GM18519 (cell line): Measurements from ENCODE around the gene VIM.

Experiments
- ATAC-seq: cut with Tn5 transposase; IDR thresholded peaks from one replicate; pipeline ENCODE4 v1.9.1; 2021; ENCODE audit warnings: mild to moderate bottlenecking, moderate library complexity; ENCODE audit not compliant: unreplicated experiment, low FRiP score

The VIM gene

DNA sequence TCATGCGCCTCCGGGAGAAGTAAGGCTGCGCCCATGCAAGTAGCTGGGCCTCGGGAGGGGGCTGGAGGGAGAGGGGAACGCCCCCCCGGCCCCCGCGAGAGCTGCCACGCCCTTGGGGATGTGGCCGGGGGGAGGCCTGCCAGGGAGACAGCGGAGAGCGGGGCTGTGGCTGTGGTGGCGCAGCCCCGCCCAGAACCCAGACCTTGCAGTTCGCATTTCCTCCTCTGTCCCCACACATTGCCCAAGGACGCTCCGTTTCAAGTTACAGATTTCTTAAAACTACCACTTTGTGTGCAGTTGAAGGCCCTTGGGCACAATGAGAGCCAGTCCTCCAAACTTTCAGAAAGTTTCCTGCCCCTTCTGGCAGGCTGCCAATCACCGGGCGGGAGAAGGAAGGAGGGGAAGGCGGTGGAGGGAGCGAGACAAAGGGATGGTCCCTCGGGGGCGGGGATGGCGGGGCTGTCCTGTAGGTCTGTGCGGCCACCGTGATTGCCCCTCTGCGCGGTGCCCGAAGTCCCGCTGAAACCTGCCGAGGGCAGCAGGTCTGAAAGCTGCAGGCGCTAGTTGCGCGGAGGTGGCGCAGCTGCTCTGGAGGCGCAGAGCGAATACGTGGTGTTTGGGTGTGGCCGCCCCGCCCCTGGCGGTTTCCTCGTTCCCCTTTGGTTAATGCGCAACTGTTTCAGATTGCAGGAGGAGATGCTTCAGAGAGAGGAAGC lies 2.1 kb downstream of the VIM start:
- ATAC-seq: peak; percentile 60

DNA sequence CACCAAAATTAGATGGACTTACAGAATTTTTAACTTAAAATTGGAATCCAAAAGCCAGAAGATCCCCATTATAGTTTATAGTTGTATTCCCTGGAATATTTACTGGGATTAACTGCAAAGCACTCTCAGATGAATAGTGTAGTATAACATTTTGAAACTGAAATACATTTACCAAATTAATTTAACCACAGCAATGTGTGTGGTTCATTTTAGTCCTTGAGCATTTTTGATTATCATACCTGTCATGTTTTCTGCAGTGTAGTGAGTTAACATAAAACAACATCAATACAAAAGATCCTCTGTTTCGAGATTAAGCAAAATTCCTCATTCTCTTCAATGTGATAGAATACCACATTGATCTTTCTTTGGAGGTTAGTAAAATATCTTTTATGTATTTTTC lies 3.7 kb downstream of the VIM start:
- no peak for ATAC-seq

DNA sequence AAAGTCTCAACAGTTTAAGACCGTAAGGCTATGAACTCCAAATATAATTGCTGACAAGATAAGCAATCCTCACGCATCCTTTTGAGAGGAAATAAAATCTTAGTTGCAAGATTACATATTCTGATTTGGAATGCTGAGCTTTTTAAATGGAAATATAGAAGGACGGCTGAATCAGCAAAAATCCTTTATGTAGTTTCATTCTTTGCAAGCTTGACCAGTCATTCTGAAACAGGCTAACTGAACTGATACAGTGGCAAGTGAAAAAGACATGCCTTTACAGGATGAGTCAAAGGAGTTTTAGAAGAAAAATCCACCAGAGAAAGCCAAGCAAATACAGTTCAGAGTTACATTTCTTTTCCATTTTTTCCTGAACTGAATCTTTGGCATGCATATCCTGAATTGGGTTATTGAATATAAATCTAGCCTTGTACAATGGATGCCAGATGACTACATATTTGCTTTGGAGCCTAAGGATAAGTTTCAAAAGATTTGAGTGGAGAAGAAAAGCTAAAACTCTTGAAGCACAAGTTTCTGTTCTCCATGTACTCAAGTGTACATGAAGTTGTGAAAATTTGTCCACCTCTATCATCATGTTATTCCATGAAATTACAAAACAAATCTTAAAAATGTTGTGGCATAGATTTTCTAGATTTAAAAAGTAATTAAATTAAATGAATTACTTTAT lies 4.4 kb downstream of the VIM start:
- ATAC-seq: peak; percentile 25

DNA sequence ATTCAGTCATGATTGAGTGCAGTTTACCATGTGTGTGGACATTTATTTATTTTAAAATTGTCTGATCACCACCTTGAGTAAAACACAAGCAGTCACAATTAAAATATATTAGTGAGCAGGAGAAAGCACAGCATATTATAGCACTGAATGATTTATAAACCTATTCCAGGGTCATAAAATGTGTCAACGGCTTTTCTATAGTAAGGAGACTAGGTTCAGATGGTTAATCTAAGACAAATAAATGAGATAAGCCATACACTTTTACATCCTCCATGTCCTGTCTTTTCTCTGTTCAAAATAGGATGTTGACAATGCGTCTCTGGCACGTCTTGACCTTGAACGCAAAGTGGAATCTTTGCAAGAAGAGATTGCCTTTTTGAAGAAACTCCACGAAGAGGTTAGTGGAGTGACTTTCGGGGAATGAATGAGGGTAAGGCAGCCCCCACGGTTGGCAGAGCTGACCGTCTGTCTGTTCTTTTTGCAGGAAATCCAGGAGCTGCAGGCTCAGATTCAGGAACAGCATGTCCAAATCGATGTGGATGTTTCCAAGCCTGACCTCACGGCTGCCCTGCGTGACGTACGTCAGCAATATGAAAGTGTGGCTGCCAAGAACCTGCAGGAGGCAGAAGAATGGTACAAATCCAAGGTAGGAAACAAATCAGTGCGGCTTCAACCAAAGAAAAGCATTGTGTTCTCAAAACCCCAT lies 5.4 kb downstream of the VIM start:
- no peak for ATAC-seq

DNA sequence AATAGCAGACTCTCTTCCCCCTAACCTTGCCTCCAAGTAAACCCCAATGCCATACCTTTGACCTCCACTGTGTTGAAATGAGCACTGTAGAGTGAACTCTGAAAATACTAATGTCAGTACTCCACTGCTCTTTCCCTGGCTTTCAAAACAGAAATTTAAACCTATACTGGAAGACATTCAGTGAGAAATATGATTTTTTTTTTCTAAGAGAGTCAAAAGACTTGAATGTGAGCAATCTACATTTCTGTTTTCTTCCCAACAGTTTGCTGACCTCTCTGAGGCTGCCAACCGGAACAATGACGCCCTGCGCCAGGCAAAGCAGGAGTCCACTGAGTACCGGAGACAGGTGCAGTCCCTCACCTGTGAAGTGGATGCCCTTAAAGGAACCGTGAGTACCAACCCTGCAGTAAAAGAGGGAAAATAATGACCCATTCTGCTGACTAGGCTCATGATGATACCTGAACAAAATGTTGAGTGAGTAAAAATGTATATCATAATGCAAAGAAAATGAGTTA lies 6.4 kb downstream of the VIM start:
- no peak for ATAC-seq

DNA sequence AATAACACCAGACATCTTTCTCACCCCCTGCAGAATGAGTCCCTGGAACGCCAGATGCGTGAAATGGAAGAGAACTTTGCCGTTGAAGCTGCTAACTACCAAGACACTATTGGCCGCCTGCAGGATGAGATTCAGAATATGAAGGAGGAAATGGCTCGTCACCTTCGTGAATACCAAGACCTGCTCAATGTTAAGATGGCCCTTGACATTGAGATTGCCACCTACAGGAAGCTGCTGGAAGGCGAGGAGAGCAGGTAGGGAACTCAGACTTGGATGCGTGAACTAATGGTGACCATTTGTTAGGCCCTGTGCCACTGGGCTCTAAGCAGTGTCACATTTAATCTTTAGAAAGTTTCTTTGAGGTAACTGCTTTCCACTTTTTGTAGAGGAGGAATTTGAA lies 7.1 kb downstream of the VIM start:
- ATAC-seq: no peak

DNA sequence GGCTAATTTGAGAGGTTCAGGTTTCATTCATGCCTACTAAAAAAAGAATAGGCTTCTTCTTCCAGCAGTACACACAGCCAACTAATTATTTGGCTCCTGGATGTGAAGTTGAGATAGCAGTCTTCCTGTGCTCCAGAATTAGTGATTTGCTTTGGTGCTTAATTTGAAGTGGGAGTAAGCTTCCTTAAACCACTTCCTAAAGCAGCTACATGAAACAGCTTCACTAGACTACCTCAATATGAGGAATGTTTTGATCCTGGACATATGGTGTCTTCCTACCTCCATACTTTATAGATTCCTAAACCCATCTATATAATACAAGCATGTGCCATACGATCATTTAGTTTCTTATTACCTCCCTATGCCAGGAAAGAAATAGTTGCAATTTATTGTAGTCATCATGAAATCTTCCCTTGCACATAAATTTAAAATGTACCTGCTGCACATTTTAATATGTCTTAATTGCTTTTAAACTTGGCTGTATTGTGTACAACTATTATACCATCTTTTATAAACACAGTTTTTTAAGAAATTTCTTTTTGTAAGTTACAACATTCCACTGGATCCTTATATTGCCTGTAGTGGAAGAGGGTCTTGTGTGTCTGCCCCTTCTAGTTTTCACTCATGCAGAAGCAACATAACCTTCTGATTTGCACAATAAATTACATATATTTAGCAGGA lies 8.6 kb downstream of the VIM start:
- ATAC-seq: no peak

DNA sequence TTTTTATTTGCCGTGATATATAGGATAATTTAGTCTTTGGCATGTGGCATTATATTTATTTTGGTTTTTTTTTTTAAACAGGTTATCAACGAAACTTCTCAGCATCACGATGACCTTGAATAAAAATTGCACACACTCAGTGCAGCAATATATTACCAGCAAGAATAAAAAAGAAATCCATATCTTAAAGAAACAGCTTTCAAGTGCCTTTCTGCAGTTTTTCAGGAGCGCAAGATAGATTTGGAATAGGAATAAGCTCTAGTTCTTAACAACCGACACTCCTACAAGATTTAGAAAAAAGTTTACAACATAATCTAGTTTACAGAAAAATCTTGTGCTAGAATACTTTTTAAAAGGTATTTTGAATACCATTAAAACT lies 9.1 kb downstream of the VIM start:
- no peak for ATAC-seq

DNA sequence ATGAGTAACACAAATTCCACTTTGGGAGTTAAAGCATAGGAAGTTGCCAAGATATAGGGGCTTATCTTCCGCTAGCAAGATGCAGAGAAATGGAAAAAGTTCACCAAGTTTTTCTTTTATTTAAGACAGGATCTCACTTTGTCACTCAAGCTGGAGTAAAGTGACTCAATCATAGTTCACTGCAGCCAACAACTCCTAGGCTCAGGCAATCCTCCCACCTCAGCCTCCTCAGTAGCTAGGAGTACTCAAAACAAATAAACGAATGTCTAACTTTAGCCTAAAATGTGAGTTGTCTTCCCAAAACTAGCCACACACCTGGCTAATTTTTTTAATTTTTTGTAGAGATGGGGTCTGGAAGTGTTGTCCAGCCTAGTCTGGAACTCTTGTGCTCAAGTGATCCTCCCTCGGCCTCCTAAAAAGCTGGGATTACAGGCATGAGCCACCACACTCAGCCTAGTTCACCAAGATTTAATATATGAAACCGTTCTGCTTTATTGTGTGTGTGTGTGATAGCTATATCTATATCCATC lies 9.9 kb downstream of the VIM start:
- no peak for ATAC-seq

DNA sequence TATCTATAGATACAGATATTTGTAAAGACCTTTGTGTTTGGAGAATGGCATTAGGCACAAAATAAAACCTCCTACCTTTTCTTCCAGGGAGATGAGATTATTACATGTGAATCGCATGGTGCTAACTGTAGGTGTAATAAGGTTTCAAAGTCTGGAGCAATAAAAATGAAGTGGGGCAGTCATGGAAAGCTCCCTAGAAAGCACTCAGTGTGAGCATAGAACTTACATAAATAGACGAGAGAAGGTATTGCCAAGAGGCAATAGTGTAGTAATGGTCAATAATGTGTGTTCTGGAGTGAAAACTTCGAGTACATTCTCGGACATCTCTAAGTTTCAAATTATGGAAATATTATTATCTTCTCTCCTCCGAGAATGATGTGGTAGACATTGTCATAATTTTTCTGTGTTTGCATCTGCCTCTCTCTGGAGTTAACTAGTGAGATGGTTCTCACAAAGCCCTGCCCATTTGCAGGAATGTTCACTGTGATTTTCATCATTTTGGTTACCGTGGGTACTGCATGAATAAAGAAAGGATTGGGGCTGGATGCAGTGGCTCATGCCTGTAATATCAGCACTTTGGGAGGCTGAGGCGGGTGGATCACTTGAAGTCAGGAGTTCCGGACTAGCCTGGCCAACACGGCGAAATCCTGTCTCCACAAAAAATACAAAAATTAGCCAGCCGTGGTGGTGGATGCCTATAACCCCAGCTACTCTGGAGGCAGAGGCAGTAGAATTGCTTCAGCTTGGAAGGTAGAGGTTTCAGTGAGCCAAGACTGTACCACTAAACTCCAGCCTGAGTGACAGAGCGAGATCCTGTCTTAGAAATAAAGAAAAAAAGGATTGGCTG lies 10.6 kb downstream of the VIM start:
- ATAC-seq: no peak

DNA sequence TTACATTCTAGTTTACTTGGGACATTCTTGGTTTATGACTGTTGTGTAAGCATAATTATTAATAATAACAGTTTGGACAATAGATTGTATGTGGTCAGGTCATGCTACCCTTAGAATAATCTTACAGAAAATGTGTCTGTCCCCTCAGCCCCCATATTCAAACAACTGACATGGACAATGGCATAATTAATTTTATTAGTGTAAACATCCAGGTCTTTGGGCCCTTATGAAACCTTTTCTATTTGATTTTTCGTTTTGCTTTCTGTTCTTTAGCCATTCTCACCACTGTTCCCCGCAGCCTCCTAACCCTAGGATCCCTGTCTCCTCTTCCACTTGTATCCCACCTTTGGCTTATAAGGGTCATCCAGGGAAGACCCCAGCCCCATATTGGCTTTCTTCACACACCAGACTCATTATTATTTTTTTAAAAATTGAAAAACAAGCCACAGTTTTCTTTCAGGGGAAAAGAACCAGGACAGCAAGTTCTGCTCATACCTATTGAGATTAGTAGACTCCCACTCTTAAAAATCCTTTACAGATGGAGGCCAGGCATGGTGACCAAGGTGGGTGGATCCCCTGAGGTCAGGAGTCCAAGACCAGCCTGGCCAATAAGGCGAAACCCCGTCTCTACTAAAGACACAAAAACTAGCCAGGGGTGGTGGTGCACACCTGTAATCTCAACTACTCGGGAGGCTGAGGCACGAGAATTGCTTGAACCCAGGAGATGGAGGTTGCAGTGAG lies 11.5 kb downstream of the VIM start:
- ATAC-seq: no peak

DNA sequence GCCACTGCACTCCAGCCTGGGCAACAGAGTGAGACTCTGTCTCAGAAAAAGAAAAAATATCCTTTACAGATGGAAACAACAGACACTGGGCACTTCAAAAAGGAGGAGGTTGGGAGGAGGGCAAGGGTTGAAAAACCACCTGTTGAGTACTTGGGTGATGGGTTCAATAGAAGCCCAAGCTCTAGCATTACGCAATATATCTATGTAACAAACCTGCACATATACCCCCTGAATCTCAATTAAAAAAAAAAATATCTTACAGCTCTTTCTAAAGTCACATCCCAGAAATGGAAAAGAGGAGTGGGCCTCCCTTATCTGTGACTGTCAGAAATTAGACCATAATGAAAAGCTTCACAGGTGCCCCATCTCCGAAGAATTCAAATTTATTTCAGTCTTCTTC lies 12.1 kb downstream of the VIM start:
- ATAC-seq: no peak

DNA sequence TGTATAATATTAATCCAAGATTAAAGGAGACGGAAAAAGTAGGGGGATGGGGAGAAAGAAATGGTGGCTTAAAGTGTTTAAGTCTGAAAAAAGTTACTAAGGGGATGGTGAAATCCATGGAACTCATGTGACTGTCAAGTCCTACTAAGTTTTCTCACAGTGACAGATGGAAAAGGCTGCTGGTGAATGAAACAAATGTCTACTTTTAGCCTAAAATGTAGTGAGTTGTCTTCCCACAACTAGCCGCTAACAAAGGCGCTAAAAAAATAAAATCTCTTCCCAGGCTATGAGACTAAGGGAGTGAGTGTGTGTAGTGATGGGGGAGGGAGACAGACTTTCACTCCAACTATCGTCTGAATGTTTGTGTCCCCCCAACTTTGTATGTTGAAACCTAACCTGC lies 12.6 kb downstream of the VIM start:
- no peak for ATAC-seq

DNA sequence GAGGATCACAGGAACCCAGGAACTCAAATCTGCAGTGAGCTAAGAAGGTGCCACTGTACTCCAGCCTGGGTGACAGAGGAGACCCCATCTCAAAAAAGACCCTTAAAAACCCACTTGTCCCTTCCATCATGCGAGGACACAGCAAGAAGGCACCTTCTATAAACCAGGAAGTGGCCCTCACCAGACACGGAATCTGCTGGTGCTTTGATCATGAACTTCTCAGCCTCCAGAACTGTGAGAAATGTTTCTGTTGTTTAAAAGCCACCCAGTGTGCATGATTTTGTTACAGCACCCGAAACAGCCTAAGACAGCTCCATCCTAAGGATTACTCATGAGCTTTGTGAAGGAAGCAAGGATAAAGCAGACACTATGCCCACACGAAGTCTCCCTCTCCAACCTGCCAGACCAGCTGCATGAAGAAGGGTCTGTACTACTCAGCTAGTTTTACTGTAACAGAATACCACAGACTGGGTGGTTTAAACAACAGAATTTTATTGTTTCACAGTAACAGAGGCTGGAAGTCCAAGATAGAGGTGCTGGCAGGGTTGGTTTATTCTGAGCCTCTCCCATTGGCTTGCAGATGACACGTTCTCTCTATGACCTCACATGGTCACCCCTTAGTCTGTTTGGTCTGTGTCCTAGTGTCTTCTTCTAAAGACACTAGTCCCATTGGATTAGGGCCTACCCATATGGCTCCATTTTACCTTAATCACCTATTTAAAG lies 13.7 kb downstream of the VIM start:
- ATAC-seq: no peak

DNA sequence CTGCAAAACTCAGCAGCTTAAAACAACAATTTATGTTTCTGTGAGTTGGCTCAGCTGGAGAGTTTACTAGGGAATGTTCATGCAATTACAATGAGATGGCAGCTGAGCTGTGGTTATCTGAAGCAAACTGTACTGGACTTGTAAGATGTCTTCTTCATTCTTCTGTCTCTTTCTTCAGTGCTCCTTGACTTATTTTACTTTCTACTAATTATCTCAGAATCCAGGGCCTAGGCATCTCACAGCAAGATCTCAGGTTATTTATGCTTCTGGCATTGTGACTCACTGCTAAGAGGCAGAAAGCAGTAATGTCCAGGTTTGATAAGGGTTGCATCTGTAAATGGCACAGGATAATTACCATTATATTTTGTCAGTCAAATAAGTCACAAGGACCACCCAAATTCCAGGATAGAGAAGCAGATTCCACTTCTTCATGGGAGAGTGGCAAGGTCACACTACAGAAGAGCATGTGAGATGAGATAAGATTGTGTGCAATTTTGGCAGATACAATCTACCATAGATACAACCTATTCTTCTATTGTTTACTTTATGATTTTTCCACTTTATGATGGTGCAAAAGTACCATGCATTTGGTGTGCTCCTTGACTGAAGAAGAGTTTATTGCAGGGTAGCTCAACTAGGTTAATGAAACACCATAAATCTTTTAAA lies 16.8 kb downstream of the VIM start:
- ATAC-seq: no peak

DNA sequence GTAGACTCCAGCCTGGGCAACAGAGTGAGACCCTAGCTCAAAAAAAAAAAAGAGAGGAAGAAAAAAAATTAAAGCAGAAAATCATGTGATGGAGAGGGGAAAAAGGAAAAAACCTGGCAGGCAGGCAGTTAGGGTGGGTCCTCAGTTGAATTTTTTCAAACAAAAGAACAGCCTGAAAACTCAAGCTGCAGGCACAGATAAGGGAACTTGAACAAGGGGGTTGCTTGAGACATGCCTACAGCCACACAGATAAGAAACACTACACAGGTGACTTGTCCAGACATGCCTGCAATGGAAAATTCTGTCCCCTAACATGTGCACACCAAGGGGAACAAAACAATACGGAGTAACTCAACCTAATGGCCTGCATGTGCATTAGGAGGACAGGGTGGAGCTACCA lies 19.2 kb downstream of the VIM start:
- ATAC-seq: no peak

DNA sequence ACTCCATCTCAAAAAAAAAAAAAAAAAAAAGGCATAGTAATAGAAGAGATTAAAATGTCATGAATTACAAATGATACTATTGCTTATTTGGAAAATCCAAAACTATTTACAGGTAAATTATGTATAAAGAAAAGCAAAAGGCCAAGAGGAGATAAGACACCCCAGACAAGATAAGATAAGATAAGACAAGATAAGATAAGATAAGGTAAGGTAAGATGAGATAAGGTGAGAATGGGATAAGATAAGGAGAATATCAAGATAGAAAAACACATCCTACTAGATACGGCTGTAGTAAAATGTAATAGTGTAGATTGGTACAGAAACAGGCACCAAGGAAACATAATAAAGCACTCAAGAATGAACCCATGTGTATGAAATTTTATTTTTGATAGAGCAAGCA lies 20.9 kb downstream of the VIM start:
- ATAC-seq: no peak

DNA sequence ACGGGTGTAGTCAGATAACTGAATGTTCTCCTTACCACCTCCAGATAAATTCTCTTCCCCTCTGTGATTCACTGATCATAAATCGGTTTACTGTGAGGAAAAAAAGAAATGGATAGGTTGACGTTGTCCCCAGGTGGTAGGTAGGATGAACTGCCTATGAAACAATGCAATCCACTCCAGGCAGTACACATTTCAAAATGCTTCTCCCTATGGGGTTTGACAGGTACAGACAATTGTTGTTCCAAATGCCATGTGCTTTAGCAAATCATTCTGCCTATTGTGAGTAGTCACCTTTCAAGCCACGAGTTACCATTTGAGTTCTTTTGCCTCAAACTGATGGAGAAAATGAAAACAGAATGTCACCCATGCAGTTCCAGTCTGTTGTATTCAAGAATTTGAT lies 21.8 kb downstream of the VIM start:
- ATAC-seq: no peak
